ENCODE data around the gene GPR62. TPM values are rescaled to one million over a fixed set of nuclear protein-coding genes. Genes with fewer than 3 reads are reported as not detected.

GPR62 gene
- polyA plus RNA-seq, 1 of the 3 experiments (the other 2 are of a cell fraction) = 0.02 TPM

DNA sequence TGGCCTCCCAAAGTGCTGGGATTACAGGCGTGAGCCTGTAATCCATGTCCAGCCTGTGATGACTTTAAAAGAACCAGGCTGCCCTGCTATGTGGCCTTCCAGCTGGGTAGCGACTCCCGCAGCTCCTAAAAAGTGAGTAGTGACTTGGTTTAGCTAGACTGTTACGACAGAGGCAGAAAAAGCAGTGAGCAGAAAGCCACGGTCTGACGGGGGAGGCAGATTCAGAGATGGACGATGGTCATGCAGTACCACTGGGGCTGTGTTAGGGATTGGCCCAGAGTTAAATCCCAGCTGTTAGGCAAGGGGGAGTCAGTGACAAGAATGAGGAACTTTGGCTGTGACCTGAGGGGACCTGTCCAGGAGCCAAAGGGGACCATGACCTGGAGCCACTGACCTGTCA is 43.6 kb downstream of the GPR62 start:
- Histone ChIP-seq H2AFZ (ENCODE audit: low read depth) (no peak overlapping the region), H3K4me1 (ENCODE audit: control insufficient read depth in 1 of 2, insufficient read depth in 2 of 2, low read depth in 1 of 2, low read length in 1 of 2) (peaks cover 9 to 31% of the 10 kb centered on the region in 2 experiments; a peak in 3 of 4 replicates)
- POLR2A ChIA-PET = no interaction called here

DNA sequence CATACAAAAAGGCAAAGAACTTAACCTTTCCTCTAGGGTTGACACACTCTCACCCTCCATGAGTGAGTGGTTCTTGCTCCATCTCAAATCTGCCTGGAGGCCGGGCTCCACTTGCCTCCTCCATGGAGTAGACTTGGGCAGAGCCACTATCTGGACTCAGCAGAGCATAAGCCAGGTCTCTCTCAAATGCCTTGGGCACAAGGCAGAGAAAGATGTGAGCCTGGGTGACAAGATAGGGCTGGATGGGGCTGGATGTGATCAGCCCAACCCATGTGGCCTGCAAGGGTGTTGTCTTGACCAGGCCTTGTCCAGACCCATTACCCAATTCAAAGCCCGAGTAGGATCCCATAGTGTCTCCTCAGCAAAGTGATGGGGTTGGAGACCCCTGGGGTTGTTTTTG is 44.7 kb downstream of the GPR62 start:
- ChIA-PET CTCF (interaction anchor here (3.4 to 24.7 kb wide), 3 partner anchors 17 to 144 kb away, joined by 13 to 983 read pairs (median 608); partner anchors contain the start of genes ACY1, DUSP7 and POC1A), POLR2A (no interaction called here)
- Histone ChIP-seq H3K36me3 (replicated peaks in 1 of 2; ENCODE audit: control insufficient read depth in 1 of 2, insufficient read depth in 2 of 2, low read length in 1 of 2) (peaks cover 3% of the 10 kb centered on the region in 2 experiments), H3K4me3 (ENCODE audit: low read depth in 2 of 2, low read length in 1 of 2) (no peak overlapping the region), H2AFZ (ENCODE audit: low read depth) (no peak overlapping the region), H3K27ac (ENCODE audit: low read depth in 2 of 2, low read length in 1 of 2) (no peak overlapping the region), H3F3A (replicated peaks; ENCODE audit: insufficient read depth) (peaks cover 6% of the 10 kb centered on the region), H3K9ac (no peak overlapping the region), H3K4me2 (no peak overlapping the region), H3K4me1 (ENCODE audit: control insufficient read depth in 1 of 2, insufficient read depth in 2 of 2, low read depth in 1 of 2, low read length in 1 of 2) (peaks cover 4 to 32% of the 10 kb centered on the region in 2 experiments; a peak in 1 of 4 replicates), H4K20me1 (ENCODE audit: insufficient read depth) (no peaks in the 10 kb centered on the region), H3K9me2 (no peaks in the 10 kb centered on the region), H3K79me2 (ENCODE audit: insufficient read depth) (peaks cover 9% of the 10 kb centered on the region), H3K27me3 (ENCODE audit: insufficient read depth) (no peaks in the 10 kb centered on the region), H3K9me3 (no peaks in the 10 kb centered on the region)
- no peak for DNase-seq
- 46% methylated on average over 1 of the region's 2 CpGs for WGBS (ENCODE audit: low lambda C conversion rate)
- TF ChIP-seq RAD21 (IDR thresholded peaks at IDR 0.05; ENCODE audit: low read length) (no peak), CHD2 (IDR thresholded peaks at IDR 0.05; ENCODE audit: low read length, partially characterized antibody) (no peak), POLR2AphosphoS5 (IDR thresholded peaks at IDR 0.05; ENCODE audit: low read depth, low read length) (no peak), TEAD4 (IDR thresholded peaks at IDR 0.05; ENCODE audit: borderline replicate concordance, insufficient read depth) (no peak), REST (IDR thresholded peaks at IDR 0.05; ENCODE audit: low read depth, low read length) (no peak), EP300 (IDR thresholded peaks at IDR 0.05; ENCODE audit: borderline replicate concordance in 1 of 2, low read depth in 1 of 2, low read length in 1 of 2) (no peak), RCOR1 (IDR thresholded peaks at IDR 0.05; ENCODE audit: low read length) (no peak), IRF3 (IDR thresholded peaks at IDR 0.05; ENCODE audit: low read depth, low read length) (no peak)

More for the DNA sequence above, 43.6 kb downstream of the GPR62 start:
- Histone ChIP-seq H3F3A (replicated peaks; ENCODE audit: insufficient read depth) (peaks cover 13% of the 10 kb centered on the region), H4K20me1 (ENCODE audit: insufficient read depth) (0 out of 2 replicates have a peak, but pooled peaks cover 4% of the 10 kb centered on the region), H3K27ac (ENCODE audit: low read depth in 2 of 2, low read length in 1 of 2) (no peak overlapping the region), H3K4me3 (ENCODE audit: low read depth in 2 of 2, low read length in 1 of 2) (no peak overlapping the region), H3K9me3 (no peaks in the 10 kb centered on the region), H3K9me2 (no peaks in the 10 kb centered on the region), H3K27me3 (ENCODE audit: insufficient read depth) (no peaks in the 10 kb centered on the region), H3K79me2 (ENCODE audit: insufficient read depth) (peaks cover 20% of the 10 kb centered on the region), H3K4me2 (no peak overlapping the region), H3K36me3 (replicated peaks in 1 of 2; ENCODE audit: control insufficient read depth in 1 of 2, insufficient read depth in 2 of 2, low read length in 1 of 2) (peaks cover 12 to 13% of the 10 kb centered on the region in 2 experiments), H3K9ac (no peak overlapping the region)
- whole genome bisulfite sequencing (ENCODE audit: low lambda C conversion rate) = 82% methylated on average over 7 of the region's 7 CpGs
- TF ChIP-seq RAD21 (IDR thresholded peaks at IDR 0.05; ENCODE audit: low read length) = no peak
- TF ChIP-seq IRF3 (IDR thresholded peaks at IDR 0.05; ENCODE audit: low read depth, low read length) = no peak
- TF ChIP-seq GABPA (IDR thresholded peaks at IDR 0.05; ENCODE audit: low read depth) = no peak
- no peak for TF ChIP-seq YY1 (IDR thresholded peaks at IDR 0.05; ENCODE audit: low read depth)
- TF ChIP-seq MEF2A (IDR thresholded peaks at IDR 0.05; ENCODE audit: borderline replicate concordance, low read depth) = no peak
- no peak for TF ChIP-seq GATA2 (CRISPR knock-in tag; IDR thresholded peaks at IDR 0.05)
- TF ChIP-seq FOXM1 (IDR thresholded peaks at IDR 0.05; ENCODE audit: low read depth) = no peak
- TF ChIP-seq USF2 (IDR thresholded peaks at IDR 0.05; ENCODE audit: borderline replicate concordance, low read depth, low read length) = no peak
- TF ChIP-seq, protein P1, sequence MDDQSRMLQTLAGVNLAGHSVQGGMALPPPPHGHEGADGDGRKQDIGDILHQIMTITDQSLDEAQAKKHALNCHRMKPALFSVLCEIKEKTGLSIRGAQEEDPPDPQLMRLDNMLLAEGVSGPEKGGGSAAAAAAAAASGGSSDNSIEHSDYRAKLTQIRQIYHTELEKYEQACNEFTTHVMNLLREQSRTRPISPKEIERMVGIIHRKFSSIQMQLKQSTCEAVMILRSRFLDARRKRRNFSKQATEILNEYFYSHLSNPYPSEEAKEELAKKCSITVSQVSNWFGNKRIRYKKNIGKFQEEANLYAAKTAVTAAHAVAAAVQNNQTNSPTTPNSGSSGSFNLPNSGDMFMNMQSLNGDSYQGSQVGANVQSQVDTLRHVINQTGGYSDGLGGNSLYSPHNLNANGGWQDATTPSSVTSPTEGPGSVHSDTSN (IDR thresholded peaks at IDR 0.05) = no peak
- TF ChIP-seq RXRA (IDR thresholded peaks at IDR 0.05; ENCODE audit: borderline replicate concordance, low read depth) = no peak
- no peak for TF ChIP-seq TAF1 (IDR thresholded peaks at IDR 0.05; ENCODE audit: borderline replicate concordance, low read depth, low read length)
- CTCF ChIA-PET = interaction anchor here (1.3 to 1.9 kb wide), 5 partner anchors 53 to 449 kb away, joined by 4 to 10 read pairs (median 5); no protein-coding TSS in a partner anchor
- no peak for DNase-seq
